DND-41 (cell line): ENCODE results near the gene ACSM5.

ENCODE experiments used
- ATAC-seq: fragments of 200-7000 bp; cut with Tn5 transposase; 3 replicates; pipeline ENCODE4 v1.9.1; 2021; ENCODE audit warnings: low read depth; ENCODE audit not compliant: insufficient read depth
- DNase-seq: peaks from one replicate; pipeline ENCODE4 v3.0.0-alpha.2; 2020
- H2AFZ ChIP-seq: 2 replicates; pipeline ENCODE4 v1.6.0; 2012; ENCODE audit warnings: low read depth, low read length
- H3K27ac ChIP-seq: 2 replicates; pipeline ENCODE4 v1.5.1; 2012; ENCODE audit warnings: low read length, inconsistent platforms
- H3K27me3 ChIP-seq: fragments of 200-600 bp; sonication (generic); 2 replicates; pipeline ENCODE4 v1.6.0; 2012; ENCODE audit warnings: low read length, mild to moderate bottlenecking, inconsistent platforms; ENCODE audit not compliant: insufficient read depth, poor library complexity
- H3K36me3 ChIP-seq: 2 replicates; pipeline ENCODE4 v1.5.1; 2012; ENCODE audit warnings: low read length, inconsistent platforms; ENCODE audit not compliant: insufficient read depth
- H3K4me1 ChIP-seq: 2 replicates; pipeline ENCODE4 v1.5.1; 2012; ENCODE audit warnings: mild to moderate bottlenecking, low read length; ENCODE audit not compliant: insufficient read depth
- H3K4me2 ChIP-seq: 2 replicates; pipeline ENCODE4 v1.6.0; 2012; ENCODE audit warnings: mild to moderate bottlenecking, moderate library complexity, low read length, inconsistent platforms; ENCODE audit not compliant: insufficient read depth
- H3K4me3 ChIP-seq, 2 experiments: fragments of 200-600 bp in 1 of 2; shearing (Covaris generic) in 1 of 2; 2 replicates each; pipeline ENCODE4 v1.5.1; 2012 to 2016; ENCODE audit warnings: inconsistent platforms in 2 of 2, low read length in 2 of 2, mild to moderate bottlenecking in 2 of 2, low read depth in 1 of 2, moderate library complexity in 1 of 2
- H3K79me2 ChIP-seq: 2 replicates; pipeline ENCODE4 v1.6.0; 2012; ENCODE audit warnings: low read length, inconsistent platforms; ENCODE audit not compliant: insufficient read depth
- H3K9ac ChIP-seq: 2 replicates; pipeline ENCODE4 v1.6.0; 2012; ENCODE audit warnings: low read depth, mild to moderate bottlenecking, inconsistent platforms, low read length, moderate library complexity
- H3K9me3 ChIP-seq: 2 replicates; pipeline ENCODE4 v1.5.1; 2012; ENCODE audit warnings: low read length, moderate library complexity, mild to moderate bottlenecking, inconsistent platforms; ENCODE audit not compliant: insufficient read depth, severe bottlenecking
- H4K20me1 ChIP-seq: 2 replicates; pipeline ENCODE4 v1.6.0; 2012; ENCODE audit warnings: low read length; ENCODE audit not compliant: insufficient read depth
- CTCF ChIP-seq: IDR thresholded peaks from 2 replicates; pipeline ENCODE4 v1.5.1; 2012; ENCODE audit warnings: borderline replicate concordance, low read length, moderate library complexity, mild to moderate bottlenecking; ENCODE audit not compliant: poor library complexity, severe bottlenecking; ENCODE audit errors: extremely low read depth
- EZH2 ChIP-seq: IDR thresholded peaks from 3 replicates; pipeline ENCODE4 v1.6.1; 2012; ENCODE audit warnings: borderline replicate concordance, low read depth, mild to moderate bottlenecking, moderate library complexity, low read length, inconsistent platforms; ENCODE audit not compliant: severe bottlenecking

Gene ACSM5

GRCh38 chr16:20377181-20377580, 32.2 kb upstream of the ACSM5 start:
- no peak for TF ChIP-seq EZH2
- TF ChIP-seq CTCF, result no peak
- Histone ChIP-seq H3K36me3 (no peaks in the 10 kb centered on the region), H3K4me1 (no peaks in the 10 kb centered on the region), H3K4me2 (no peak overlapping the region), H3K27me3 (peaks cover 3% of the 10 kb centered on the region), H3K9me3 (no peaks in the 10 kb centered on the region), H3K4me3 (no peak overlapping the region), H4K20me1 (no peaks in the 10 kb centered on the region), H3K9ac (no peak overlapping the region), H2AFZ (no peak overlapping the region), H3K27ac (no peak overlapping the region), H3K79me2 (no peaks in the 10 kb centered on the region)
- no peak for ATAC-seq
- no peak for DNase-seq

- no peak overlapping the region for H3K27ac ChIP-seq
- H3K9ac ChIP-seq, result no peak overlapping the region
- H3K27me3 ChIP-seq, result peaks cover 3% of the 10 kb centered on the region
- H3K9me3 ChIP-seq, result no peaks in the 10 kb centered on the region
- H4K20me1 ChIP-seq, result no peaks in the 10 kb centered on the region
- ATAC-seq, result no peak
- no peaks in the 10 kb centered on the region for H3K36me3 ChIP-seq
- no peaks in the 10 kb centered on the region for H3K79me2 ChIP-seq
- H2AFZ ChIP-seq, result no peak overlapping the region
- no peak overlapping the region for H3K4me3 ChIP-seq
- TF ChIP-seq EZH2, result no peak
- no peak for TF ChIP-seq CTCF
- no peaks in the 10 kb centered on the region for H3K4me1 ChIP-seq
- H3K4me2 ChIP-seq, result no peak overlapping the region
- DNase-seq, result no peak
Observed at GRCh38 chr16:20380782-20381181, 28.6 kb upstream of the ACSM5 start.

DNA sequence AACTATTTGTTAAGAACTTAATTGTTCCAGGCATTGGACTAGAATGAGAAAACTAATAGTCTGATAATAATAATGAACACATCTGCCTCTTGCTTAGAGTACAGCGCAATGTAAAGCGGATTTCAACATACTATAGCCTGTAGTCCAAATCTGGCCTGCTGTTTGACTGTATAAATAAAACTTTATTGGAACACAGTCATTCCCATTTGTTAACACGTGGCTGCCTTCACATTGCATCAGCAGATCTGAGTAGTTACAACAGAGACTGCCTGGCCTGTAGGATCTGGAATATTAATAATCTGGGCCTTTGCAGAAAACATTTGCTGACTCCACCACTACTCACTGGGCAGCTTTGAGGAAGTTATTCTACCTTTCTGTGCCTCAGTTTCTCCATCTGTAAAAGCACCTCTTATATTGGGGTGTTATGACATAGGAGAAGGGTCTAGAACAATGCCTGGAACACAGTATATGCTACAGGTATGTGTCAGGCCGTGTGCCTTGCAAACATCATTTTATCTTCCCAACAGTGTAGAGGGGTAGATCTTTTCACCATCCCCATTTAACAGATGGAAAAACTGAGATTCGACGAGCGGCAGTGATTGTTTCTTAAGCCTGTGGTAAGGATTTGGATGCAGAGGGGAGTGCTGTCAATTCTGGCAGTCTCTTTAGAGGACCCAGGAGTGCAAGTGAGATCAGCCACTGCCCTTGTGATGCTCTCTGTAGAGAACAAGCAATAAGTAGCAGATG, 27.0 kb upstream of the ACSM5 start:
- Histone ChIP-seq H3K4me3 (no peak overlapping the region), H3K9me3 (no peaks in the 10 kb centered on the region), H3K36me3 (no peaks in the 10 kb centered on the region), H3K79me2 (no peaks in the 10 kb centered on the region), H3K27ac (no peak overlapping the region), H3K27me3 (peaks cover 3% of the 10 kb centered on the region), H2AFZ (no peak overlapping the region), H3K4me1 (no peaks in the 10 kb centered on the region), H3K4me2 (no peak overlapping the region), H3K9ac (no peak overlapping the region), H4K20me1 (no peaks in the 10 kb centered on the region)
- DNase-seq (no peak), ATAC-seq (no peak)
- TF ChIP-seq EZH2 (no peak), CTCF (no peak)
